Stimulated activated CD8-positive, alpha-beta memory T cell treated with anti-CD3 and anti-CD28 coated beads, Interleukin-12 subunit alpha, Interleukin-12 subunit beta, amount 100 ng/mL, for 24 hours (primary cell): Measurements from ENCODE around the gene KCNQ1.

Experiments used
- DNase-seq: peaks from one replicate; pipeline ENCODE4 v3.0.0-alpha.2; 2020; ENCODE audit errors: extremely low read depth

Gene KCNQ1

GRCh38 chr11:2766166-2766565 is 321.4 kb downstream of the KCNQ1 start:
- DNase-seq = no peak

GRCh38 chr11:2767071-2767470 is 322.3 kb downstream of the KCNQ1 start:
- no peak for DNase-seq

GRCh38 chr11:2767801-2768200 is 323.0 kb downstream of the KCNQ1 start:
- DNase-seq = no peak

GRCh38 chr11:2768471-2769408 is 323.9 kb downstream of the KCNQ1 start:
- no peak for DNase-seq

- DNase-seq = no peak
These were observed 324.7 kb downstream of the KCNQ1 start for GRCh38 chr11:2769409-2770095.

GRCh38 chr11:2770096-2770751 is 325.4 kb downstream of the KCNQ1 start:
- no peak for DNase-seq

- no peak for DNase-seq
These were observed 326.0 kb downstream of the KCNQ1 start for GRCh38 chr11:2770761-2771301.

- DNase-seq = no peak
These were observed 327.1 kb downstream of the KCNQ1 start for GRCh38 chr11:2771758-2772466.

GRCh38 chr11:2772544-2773031 is 327.8 kb downstream of the KCNQ1 start:
- DNase-seq = no peak

GRCh38 chr11:2774173-2775082 is 329.6 kb downstream of the KCNQ1 start:
- DNase-seq = no peak

- DNase-seq = no peak
These were observed 330.3 kb downstream of the KCNQ1 start for GRCh38 chr11:2775083-2775625.

- DNase-seq = no peak
These were observed 331.0 kb downstream of the KCNQ1 start for GRCh38 chr11:2775626-2776350.

GRCh38 chr11:2776351-2777061 is 331.7 kb downstream of the KCNQ1 start:
- no peak for DNase-seq

GRCh38 chr11:2777386-2777785 is 332.6 kb downstream of the KCNQ1 start:
- no peak for DNase-seq

GRCh38 chr11:2777871-2778629 is 333.2 kb downstream of the KCNQ1 start:
- DNase-seq = no peak

- DNase-seq = no peak
These were observed 334.1 kb downstream of the KCNQ1 start for GRCh38 chr11:2778630-2779498.

- no peak for DNase-seq
These were observed 334.7 kb downstream of the KCNQ1 start for GRCh38 chr11:2779499-2779980.
